GM18873 (cell line): ENCODE data around the gene SLC19A2.

Source experiments
- ATAC-seq: cut with Tn5 transposase; IDR thresholded peaks from one replicate; pipeline ENCODE4 v1.9.1; 2021; ENCODE audit warnings: mild to moderate bottlenecking, moderate library complexity, moderate number of reproducible peaks; ENCODE audit not compliant: unreplicated experiment, low FRiP score

The SLC19A2 gene

DNA sequence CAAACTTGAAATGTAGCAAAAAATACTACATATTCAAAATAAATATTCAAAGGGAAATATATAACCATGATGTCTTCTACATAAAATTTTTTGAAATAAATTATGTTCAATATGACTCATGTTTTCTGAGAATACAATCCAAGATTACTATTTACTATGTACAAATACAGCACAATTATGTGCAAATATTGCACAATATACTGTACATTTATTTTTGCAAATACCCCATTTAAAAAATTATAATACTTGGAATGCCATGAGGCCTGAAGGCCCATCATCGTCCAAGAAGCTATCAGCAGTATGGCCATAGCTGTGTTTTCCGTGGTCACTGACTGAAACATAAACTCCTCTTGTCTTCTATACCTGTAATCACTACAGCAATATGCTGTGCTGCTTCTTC, 70.8 kb downstream of the SLC19A2 start:
- no peak for ATAC-seq
